Small intestine (tissue), 7 donors: ENCODE data around the gene LAMB2. TPM values are rescaled to one million over a fixed set of nuclear protein-coding genes. Genes with fewer than 3 reads are reported as not detected.

ENCODE experiments used
- DNase-seq, 2 donors: peaks; one replicate each; pipeline versions ENCODE4 v3.0.0 to v3.0.0-alpha.2; 2013
- FAIRE-seq: peaks from 2 replicates; lab custom pipeline; 2012; peaks lifted over from hg19 to GRCh38; lab: Jason Lieb, UNC
- H3K27ac ChIP-seq, 3 donors: one replicate each; pipeline ENCODE4 v1.5.1; 2013; ENCODE audit warnings: low read length in 2 of 3, mild to moderate bottlenecking in 2 of 3, control low read depth in 1 of 3, inconsistent platforms in 1 of 3, low read depth in 1 of 3, moderate library complexity in 1 of 3
- H3K27me3 ChIP-seq, 3 donors: one replicate each; pipeline ENCODE4 v1.6.1; 2013; ENCODE audit warnings: low read length in 3 of 3, inconsistent platforms in 1 of 3; ENCODE audit not compliant: control insufficient read depth in 3 of 3, insufficient read depth in 3 of 3
- H3K36me3 ChIP-seq, 3 donors: one replicate each; pipeline ENCODE4 v1.6.1; 2013; ENCODE audit warnings: low read length in 3 of 3, inconsistent platforms in 1 of 3, low read depth in 1 of 3, mild to moderate bottlenecking in 1 of 3, moderate library complexity in 1 of 3; ENCODE audit not compliant: control insufficient read depth in 3 of 3, insufficient read depth in 2 of 3
- H3K4me1 ChIP-seq, 3 donors: one replicate each; pipeline ENCODE4 v1.6.1; 2013; ENCODE audit warnings: low read length in 2 of 3, inconsistent platforms in 1 of 3, low read depth in 1 of 3, mild to moderate bottlenecking in 1 of 3, moderate library complexity in 1 of 3; ENCODE audit not compliant: control insufficient read depth in 3 of 3, insufficient read depth in 2 of 3
- H3K4me3 ChIP-seq, 3 donors: one replicate each; pipeline ENCODE4 v1.5.1; 2013; ENCODE audit warnings: low read length in 3 of 3, control low read depth in 1 of 3, inconsistent platforms in 1 of 3, low read depth in 1 of 3, mild to moderate bottlenecking in 1 of 3, moderate library complexity in 1 of 3
- H3K9me3 ChIP-seq, 2 donors: one replicate each; pipeline ENCODE4 v1.6.1; 2013; ENCODE audit warnings: low read depth in 1 of 2, low read length in 1 of 2; ENCODE audit not compliant: control insufficient read depth in 2 of 2, insufficient read depth in 1 of 2
- WGBS, 3 donors: extraction: QIAGEN DNeasy Blood & Tissue Kit; methylation state at CpG; one replicate each; pipeline ENCODE4 v1.1.7; 2013; 5-methylcytosine and 5-hydroxymethylcytosine counted together
- polyA plus RNA-seq, 4 donors: library from polyadenylated mRNA; stranded (reverse) in 3 of 4; unstranded in 1 of 4; fragments of 200-250 nt in 3 of 4; fragments of 120-200 nt in 1 of 4; gene quantifications; one replicate each; pipeline versions ENCODE4 v1.2.1 to v1.2.3, GENCODE V29; 2013
- donor health status: healthy with polysubstance abuse.
- donor health status: control.
- donor health status: control.
- donor health status: Bipolar disorder and iron deficiency.
- donor health status: healthy.

LAMB2 gene
- polyA plus RNA-seq, 4 donors = 124 to 598 (median 246) TPM

- FAIRE-seq (no peak), DNase-seq (no peak)
- whole genome bisulfite sequencing, 3 donors = 88 to 92% (median 91%) methylated on average over 7 of the region's 7 CpGs
- Histone ChIP-seq H3K9me3 (no peaks in the 10 kb centered on the region), H3K4me1 (peaks cover 0 to 11% (median 6%) of the 10 kb centered on the region in 3 donors), H3K27ac (no peak overlapping the region), H3K36me3 (peaks cover 0 to 82% (median 5%) of the 10 kb centered on the region in 3 donors), H3K4me3 (no peak overlapping the region), H3K27me3 (no peaks in the 10 kb centered on the region)
Measured at GRCh38 chr3:49122451-49122850, 10.4 kb downstream of the LAMB2 start.

GRCh38 chr3:49122022-49122421, 10.8 kb downstream of the LAMB2 start:
- Histone ChIP-seq H3K4me1 (peaks cover 0 to 11% (median 6%) of the 10 kb centered on the region in 3 donors), H3K27ac (no peak overlapping the region), H3K36me3 (peaks cover 0 to 86% (median 7%) of the 10 kb centered on the region in 3 donors), H3K9me3 (no peaks in the 10 kb centered on the region), H3K4me3 (no peak overlapping the region), H3K27me3 (no peaks in the 10 kb centered on the region)
- WGBS, 3 donors = 95 to 99% (median 95%) methylated on average over 10 to 12 of the region's 12 CpGs
- FAIRE-seq (no peak), DNase-seq (no peak)

- H3K27ac ChIP-seq = peak overlapping the region; percentile 67 to 98 (median 76)
- H3K27me3 ChIP-seq = no peaks in the 10 kb centered on the region
- H3K9me3 ChIP-seq = no peaks in the 10 kb centered on the region
- H3K36me3 ChIP-seq = peaks cover 3 to 86% (median 14%) of the 10 kb centered on the region in 3 donors
- 76 to 86% (median 79%) methylated on average over 17 of the region's 17 CpGs for WGBS, 3 donors
- peak overlapping the region in 2 of 3 donors; percentile 82 to 99 for H3K4me3 ChIP-seq
- DNase-seq (no peak), FAIRE-seq (no peak)
- peaks cover 0 to 11% (median 6%) of the 10 kb centered on the region in 3 donors for H3K4me1 ChIP-seq
Measured at GRCh38 chr3:49121132-49121736, 11.6 kb downstream of the LAMB2 start.

GRCh38 chr3:49120438-49121131, 12.3 kb downstream of the LAMB2 start, which contains the start of gene USP19:
Gene USP19, minus strand, starts transcription at chr3:49120823. Its CDS starts 1,678 bp downstream, at chr3:49119145.
- peak within 1 kb of the TSS; percentile 76 to 98 (median 86) for H3K27ac ChIP-seq
- no peaks in the 10 kb centered on the region for H3K27me3 ChIP-seq
- H3K36me3 ChIP-seq = peaks cover 8 to 86% (median 14%) of the 10 kb centered on the region in 3 donors
- DNase-seq (peak; percentile 95 to 99), FAIRE-seq (no peak)
- peaks cover 0 to 11% (median 6%) of the 10 kb centered on the region in 3 donors for H3K4me1 ChIP-seq
- H3K4me3 ChIP-seq = peak within 1 kb of the TSS; percentile 82 to 99 (median 90)
- 0 to 1% (median 1%) methylated on average over 49 to 70 of the region's 70 CpGs for WGBS, 3 donors
- no peaks in the 10 kb centered on the region for H3K9me3 ChIP-seq

- DNase-seq = no peak
- Histone ChIP-seq H3K4me3 (peak overlapping the region; percentile 82 to 99 (median 90)), H3K36me3 (peaks cover 11 to 87% (median 20%) of the 10 kb centered on the region in 3 donors), H3K27me3 (no peaks in the 10 kb centered on the region), H3K9me3 (no peaks in the 10 kb centered on the region), H3K27ac (peak overlapping the region; percentile 76 to 98 (median 86)), H3K4me1 (peaks cover 0 to 11% (median 6%) of the 10 kb centered on the region in 3 donors)
- 0 to 2% (median 0%) methylated on average over 4 to 9 of the region's 9 CpGs for WGBS, 3 donors
- no peak for FAIRE-seq
Measured at GRCh38 chr3:49120096-49120437, 12.8 kb downstream of the LAMB2 start.

GRCh38 chr3:49119439-49119838, 13.4 kb downstream of the LAMB2 start:
- DNase-seq (no peak), FAIRE-seq (no peak)
- Histone ChIP-seq H3K4me3 (peak overlapping the region in 2 of 3 donors; percentile 82 to 99), H3K27ac (peak overlapping the region in 1 of 3 donors; percentile 98), H3K36me3 (peaks cover 11 to 87% (median 24%) of the 10 kb centered on the region in 3 donors), H3K4me1 (peaks cover 0 to 11% (median 6%) of the 10 kb centered on the region in 3 donors), H3K27me3 (no peaks in the 10 kb centered on the region), H3K9me3 (no peaks in the 10 kb centered on the region)
- WGBS, 3 donors = 44 to 75% (median 52%) methylated on average over 3 of the region's 3 CpGs

GRCh38 chr3:49119036-49119435, 13.8 kb downstream of the LAMB2 start:
- Histone ChIP-seq H3K27me3 (no peaks in the 10 kb centered on the region), H3K4me3 (no peak overlapping the region), H3K27ac (no peak overlapping the region), H3K4me1 (peaks cover 0 to 11% (median 6%) of the 10 kb centered on the region in 3 donors), H3K36me3 (peaks cover 11 to 87% (median 28%) of the 10 kb centered on the region in 3 donors), H3K9me3 (no peaks in the 10 kb centered on the region)
- FAIRE-seq (no peak), DNase-seq (no peak)
- 75 to 94% (median 82%) methylated on average over 10 of the region's 10 CpGs for WGBS, 3 donors

- no peak for DNase-seq
- 84 to 88% (median 84%) methylated on average over 12 to 14 of the region's 14 CpGs for WGBS, 3 donors
- no peak for FAIRE-seq
- Histone ChIP-seq H3K4me3 (no peak overlapping the region), H3K27ac (no peak overlapping the region), H3K36me3 (peaks cover 26 to 99% (median 58%) of the 10 kb centered on the region in 3 donors), H3K27me3 (no peaks in the 10 kb centered on the region), H3K4me1 (peaks cover 0 to 6% (median 0%) of the 10 kb centered on the region in 3 donors), H3K9me3 (no peaks in the 10 kb centered on the region)
Measured at GRCh38 chr3:49112262-49112661, 20.6 kb downstream of the LAMB2 start.
